ENCODE results near the gene WDR59.

WDR59 gene

DNA sequence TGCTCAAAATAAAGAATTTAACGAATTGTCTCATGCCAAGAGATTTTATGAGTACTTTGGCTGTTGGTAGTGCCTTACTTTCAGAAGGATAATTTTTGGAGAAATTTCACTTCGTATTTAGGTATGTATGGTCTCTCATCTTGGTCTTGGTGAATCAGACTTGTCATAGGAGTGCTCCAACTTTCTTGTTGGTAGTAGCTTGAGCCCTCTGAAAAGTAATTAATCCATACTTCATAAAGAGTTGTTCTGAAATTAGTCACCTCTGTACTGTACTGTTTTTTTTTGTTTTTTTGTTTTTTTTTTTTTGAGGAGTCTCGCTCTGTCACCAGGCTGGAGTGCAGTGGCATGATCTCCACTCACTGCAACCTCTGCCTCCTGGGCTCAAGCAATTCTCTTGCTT, 25.5 kb upstream of the WDR59 start:
- Histone ChIP-seq H3F3A (ENCODE audit: insufficient read depth, low read length) (no peaks in the 10 kb centered on the region), H3K9me2 (replicated peaks; ENCODE audit: insufficient read depth, low read length) (no peaks in the 10 kb centered on the region), H4K20me1 (ENCODE audit: insufficient read depth, low read length) (no peaks in the 10 kb centered on the region), H3K9ac (ENCODE audit: low read length) (no peak overlapping the region), H3K36me3 (replicated peaks; ENCODE audit: insufficient read depth, low read length) (no peaks in the 10 kb centered on the region), H3K4me3 (ENCODE audit: low read length) (no peak overlapping the region), H3K27ac (ENCODE audit: low read length) (no peak overlapping the region), H3K79me2 (ENCODE audit: low read length) (no peaks in the 10 kb centered on the region), H3K27me3 (replicated peaks; ENCODE audit: insufficient read depth, low read length) (no peaks in the 10 kb centered on the region), H3K9me3 (replicated peaks; ENCODE audit: insufficient read depth, low read length) (no peaks in the 10 kb centered on the region), H3K4me2 (ENCODE audit: low read depth, low read length) (no peak overlapping the region), H2AFZ (ENCODE audit: low read length) (no peak overlapping the region), H3K4me1 (ENCODE audit: low read length) (no peaks in the 10 kb centered on the region)
- TF ChIP-seq EZH2 (optimal IDR thresholded peaks at IDR 0.05; ENCODE audit: low read depth, low read length) (no peak), EZH2phosphoT487 (IDR thresholded peaks at IDR 0.05; ENCODE audit: low read length) (no peak)
- TF ChIP-seq, protein P1, sequence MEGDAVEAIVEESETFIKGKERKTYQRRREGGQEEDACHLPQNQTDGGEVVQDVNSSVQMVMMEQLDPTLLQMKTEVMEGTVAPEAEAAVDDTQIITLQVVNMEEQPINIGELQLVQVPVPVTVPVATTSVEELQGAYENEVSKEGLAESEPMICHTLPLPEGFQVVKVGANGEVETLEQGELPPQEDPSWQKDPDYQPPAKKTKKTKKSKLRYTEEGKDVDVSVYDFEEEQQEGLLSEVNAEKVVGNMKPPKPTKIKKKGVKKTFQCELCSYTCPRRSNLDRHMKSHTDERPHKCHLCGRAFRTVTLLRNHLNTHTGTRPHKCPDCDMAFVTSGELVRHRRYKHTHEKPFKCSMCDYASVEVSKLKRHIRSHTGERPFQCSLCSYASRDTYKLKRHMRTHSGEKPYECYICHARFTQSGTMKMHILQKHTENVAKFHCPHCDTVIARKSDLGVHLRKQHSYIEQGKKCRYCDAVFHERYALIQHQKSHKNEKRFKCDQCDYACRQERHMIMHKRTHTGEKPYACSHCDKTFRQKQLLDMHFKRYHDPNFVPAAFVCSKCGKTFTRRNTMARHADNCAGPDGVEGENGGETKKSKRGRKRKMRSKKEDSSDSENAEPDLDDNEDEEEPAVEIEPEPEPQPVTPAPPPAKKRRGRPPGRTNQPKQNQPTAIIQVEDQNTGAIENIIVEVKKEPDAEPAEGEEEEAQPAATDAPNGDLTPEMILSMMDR (IDR thresholded peaks at IDR 0.05; ENCODE audit: low read length) = no peak
- no peak for DNase-seq

GRCh38 chr16:75007443-75007842, 22.5 kb upstream of the WDR59 start:
- no peaks in the 10 kb centered on the region for H3F3A ChIP-seq (ENCODE audit: insufficient read depth, low read length)
- H3K36me3 ChIP-seq (replicated peaks; ENCODE audit: insufficient read depth, low read length) = no peaks in the 10 kb centered on the region
- H3K9me2 ChIP-seq (replicated peaks; ENCODE audit: insufficient read depth, low read length) = no peaks in the 10 kb centered on the region
- no peak overlapping the region for H3K4me2 ChIP-seq (ENCODE audit: low read depth, low read length)
- TF ChIP-seq, protein P1 (IDR thresholded peaks at IDR 0.05; ENCODE audit: low read length) = no peak
- TF ChIP-seq EZH2phosphoT487 (IDR thresholded peaks at IDR 0.05; ENCODE audit: low read length) = no peak
- no peak for TF ChIP-seq EZH2 (optimal IDR thresholded peaks at IDR 0.05; ENCODE audit: low read depth, low read length)
- no peak overlapping the region for H3K9ac ChIP-seq (ENCODE audit: low read length)
- H2AFZ ChIP-seq (ENCODE audit: low read length) = no peak overlapping the region
- no peak overlapping the region for H3K27ac ChIP-seq (ENCODE audit: low read length)
- H3K9me3 ChIP-seq (replicated peaks; ENCODE audit: insufficient read depth, low read length) = no peaks in the 10 kb centered on the region
- no peaks in the 10 kb centered on the region for H3K79me2 ChIP-seq (ENCODE audit: low read length)
- H4K20me1 ChIP-seq (ENCODE audit: insufficient read depth, low read length) = no peaks in the 10 kb centered on the region
- H3K27me3 ChIP-seq (replicated peaks; ENCODE audit: insufficient read depth, low read length) = no peaks in the 10 kb centered on the region
- no peak overlapping the region for H3K4me3 ChIP-seq (ENCODE audit: low read length)
- no peaks in the 10 kb centered on the region for H3K4me1 ChIP-seq (ENCODE audit: low read length)
- DNase-seq = no peak

DNA sequence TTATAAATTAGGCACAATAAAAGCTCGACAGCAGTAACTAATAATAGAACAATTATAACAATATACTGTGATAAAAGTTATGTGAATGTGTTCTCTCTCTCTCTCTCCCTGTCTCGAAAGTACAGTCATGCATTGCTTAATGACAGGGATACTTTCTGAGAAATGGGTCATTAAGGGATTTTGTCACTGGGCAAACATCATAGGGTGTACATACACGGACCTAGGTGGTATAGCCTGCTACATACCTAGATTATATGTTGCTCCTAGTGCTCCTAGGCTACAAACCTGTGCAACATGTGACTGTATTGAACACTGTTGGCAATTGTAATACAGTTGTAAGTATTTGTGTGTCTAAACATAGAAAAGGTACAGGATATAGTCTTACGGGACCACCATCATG, 20.8 kb upstream of the WDR59 start:
- H3K9me2 ChIP-seq (replicated peaks; ENCODE audit: insufficient read depth, low read length) = no peaks in the 10 kb centered on the region
- TF ChIP-seq EZH2phosphoT487 (IDR thresholded peaks at IDR 0.05; ENCODE audit: low read length) = no peak
- TF ChIP-seq, protein P1 (IDR thresholded peaks at IDR 0.05; ENCODE audit: low read length) = no peak
- no peak for TF ChIP-seq EZH2 (optimal IDR thresholded peaks at IDR 0.05; ENCODE audit: low read depth, low read length)
- H3K79me2 ChIP-seq (ENCODE audit: low read length) = no peaks in the 10 kb centered on the region
- H3K36me3 ChIP-seq (replicated peaks; ENCODE audit: insufficient read depth, low read length) = no peaks in the 10 kb centered on the region
- H3K27me3 ChIP-seq (replicated peaks; ENCODE audit: insufficient read depth, low read length) = no peaks in the 10 kb centered on the region
- no peaks in the 10 kb centered on the region for H3F3A ChIP-seq (ENCODE audit: insufficient read depth, low read length)
- no peak overlapping the region for H3K4me3 ChIP-seq (ENCODE audit: low read length)
- H3K27ac ChIP-seq (ENCODE audit: low read length) = no peak overlapping the region
- H2AFZ ChIP-seq (ENCODE audit: low read length) = no peak overlapping the region
- H4K20me1 ChIP-seq (ENCODE audit: insufficient read depth, low read length) = no peaks in the 10 kb centered on the region
- no peaks in the 10 kb centered on the region for H3K4me1 ChIP-seq (ENCODE audit: low read length)
- no peak overlapping the region for H3K4me2 ChIP-seq (ENCODE audit: low read depth, low read length)
- DNase-seq = no peak
- no peak overlapping the region for H3K9ac ChIP-seq (ENCODE audit: low read length)
- H3K9me3 ChIP-seq (replicated peaks; ENCODE audit: insufficient read depth, low read length) = no peaks in the 10 kb centered on the region
